Measurements from ENCODE around the gene TBC1D22A.
"Not testable (repeated sequence)": the region's sequence is repeated elsewhere in the genome, so short reads cannot be mapped to it uniquely, and the experiment has no call there.

The TBC1D22A gene

GRCh38 chr22:46774253-46774979 lies 12.0 kb downstream of the TBC1D22A start:
- no peak for DNase-seq (ENCODE audit: low spot score)

- DNase-seq (ENCODE audit: low spot score), result no peak
Measured at GRCh38 chr22:46774980-46775849, 12.8 kb downstream of the TBC1D22A start.

GRCh38 chr22:46775850-46776826 lies 13.7 kb downstream of the TBC1D22A start:
- no peak for DNase-seq (ENCODE audit: low spot score)

GRCh38 chr22:46776876-46777608 lies 14.6 kb downstream of the TBC1D22A start:
- DNase-seq (ENCODE audit: low spot score), result no peak

GRCh38 chr22:46777609-46777970 lies 15.1 kb downstream of the TBC1D22A start:
- DNase-seq (ENCODE audit: low spot score), result no peak

GRCh38 chr22:46779023-46779422 lies 16.6 kb downstream of the TBC1D22A start:
- no peak for DNase-seq (ENCODE audit: low spot score)

- no peak for DNase-seq (ENCODE audit: low spot score)
Measured at GRCh38 chr22:46779651-46780050, 17.2 kb downstream of the TBC1D22A start.

- DNase-seq (ENCODE audit: low spot score), result no peak
Measured at GRCh38 chr22:46780453-46780852, 18.0 kb downstream of the TBC1D22A start.

GRCh38 chr22:46781291-46781690 lies 18.8 kb downstream of the TBC1D22A start:
- DNase-seq (ENCODE audit: low spot score), result no peak

- DNase-seq (ENCODE audit: low spot score), result not testable (repeated sequence)
Measured at GRCh38 chr22:46782200-46782599, 19.8 kb downstream of the TBC1D22A start.

- no peak for DNase-seq (ENCODE audit: low spot score)
Measured at GRCh38 chr22:46783721-46784120, 21.3 kb downstream of the TBC1D22A start.

GRCh38 chr22:46788441-46789172 lies 26.2 kb downstream of the TBC1D22A start:
- no peak for DNase-seq (ENCODE audit: low spot score)

- no peak for DNase-seq (ENCODE audit: low spot score)
Measured at GRCh38 chr22:46789992-46790391, 27.5 kb downstream of the TBC1D22A start.

- DNase-seq (ENCODE audit: low spot score), result peak; percentile 90
Measured at GRCh38 chr22:46791201-46791731, 28.8 kb downstream of the TBC1D22A start.

GRCh38 chr22:46792061-46792796 lies 29.8 kb downstream of the TBC1D22A start:
- DNase-seq (ENCODE audit: low spot score), result no peak

- DNase-seq (ENCODE audit: low spot score), result no peak
Measured at GRCh38 chr22:46792841-46793261, 30.4 kb downstream of the TBC1D22A start.

GRCh38 chr22:46793497-46793896 lies 31.0 kb downstream of the TBC1D22A start:
- DNase-seq (ENCODE audit: low spot score), result no peak

- no peak for DNase-seq (ENCODE audit: low spot score)
Measured at GRCh38 chr22:46794067-46794466, 31.6 kb downstream of the TBC1D22A start.

- DNase-seq (ENCODE audit: low spot score), result no peak
Measured at GRCh38 chr22:46794491-46794890, 32.0 kb downstream of the TBC1D22A start.

- DNase-seq (ENCODE audit: low spot score), result no peak
Measured at GRCh38 chr22:46795140-46795539, 32.7 kb downstream of the TBC1D22A start.

All from hepatic stellate cell (primary cell).